GM12892 (cell line): ENCODE data around the gene TBX1.

ENCODE experiments used
- POLR2A ChIP-seq: IDR thresholded peaks from 2 replicates; pipeline ENCODE4 v1.6.1; 2011; ENCODE audit warnings: low read depth, low read length, control low read depth
- POLR2AphosphoS5 ChIP-seq: IDR thresholded peaks from 2 replicates; pipeline ENCODE4 v1.6.1; 2011; ENCODE audit warnings: low read depth, low read length, control low read depth
- TAF1 ChIP-seq: IDR thresholded peaks from 2 replicates; pipeline ENCODE4 v1.6.1; 2011; ENCODE audit warnings: low read depth, mild to moderate bottlenecking, control low read depth, low read length, borderline replicate concordance

GRCh38 chr22:19787849-19788141 lies 27.2 kb downstream of the TBX1 start:
- TF ChIP-seq POLR2AphosphoS5 (no peak), POLR2A (no peak), TAF1 (no peak)
